H9 (cell line): ENCODE measurements around the gene GPHA2. TPM values are rescaled to one million over a fixed set of nuclear protein-coding genes. Genes with fewer than 3 reads are reported as not detected.

Experiments
- DNase-seq: peaks from one replicate; pipeline ENCODE4 v3.0.0-alpha.2; 2017
- H2AFZ ChIP-seq: one replicate; pipeline ENCODE4 v1.6.1; 2013; ENCODE audit warnings: mild to moderate bottlenecking, low read length, control low read depth, moderate library complexity
- H2AK5ac ChIP-seq: 2 replicates; pipeline ENCODE4 v1.6.1; 2013; ENCODE audit warnings: low read length, control low read depth, mixed read lengths; ENCODE audit not compliant: insufficient read length
- H2BK120ac ChIP-seq: one replicate; pipeline ENCODE4 v1.6.1; 2013; ENCODE audit warnings: low read depth, mild to moderate bottlenecking, low read length, control low read depth, inconsistent platforms; ENCODE audit not compliant: poor library complexity, severe bottlenecking
- H2BK12ac ChIP-seq: 2 replicates; pipeline ENCODE4 v1.6.1; 2013; ENCODE audit warnings: low read length, control low read depth, mixed read lengths, low read depth; ENCODE audit not compliant: insufficient read length
- H2BK15ac ChIP-seq: 2 replicates; pipeline ENCODE4 v1.6.1; 2013; ENCODE audit warnings: low read depth, low read length, control low read depth
- H2BK20ac ChIP-seq: one replicate; pipeline ENCODE4 v1.6.1; 2013; ENCODE audit warnings: low read depth, mild to moderate bottlenecking, low read length, control low read depth, inconsistent platforms; ENCODE audit not compliant: poor library complexity, severe bottlenecking
- H2BK5ac ChIP-seq: 2 replicates; pipeline ENCODE4 v1.6.1; 2013; ENCODE audit warnings: low read length, control low read depth, mixed read lengths; ENCODE audit not compliant: insufficient read length
- H3K14ac ChIP-seq: 2 replicates; pipeline ENCODE4 v1.6.1; 2013; ENCODE audit warnings: low read length, control low read depth; ENCODE audit not compliant: insufficient read depth
- H3K18ac ChIP-seq: 2 replicates; pipeline ENCODE4 v1.6.1; 2013; ENCODE audit warnings: low read depth, mild to moderate bottlenecking, mixed read lengths, low read length, control low read depth; ENCODE audit not compliant: insufficient read length
- H3K23ac ChIP-seq: 2 replicates; pipeline ENCODE4 v1.6.1; 2013; ENCODE audit warnings: low read length, control low read depth, mixed read lengths, low read depth; ENCODE audit not compliant: insufficient read length
- H3K23me2 ChIP-seq: 2 replicates; pipeline ENCODE4 v1.6.1; 2013; ENCODE audit warnings: low read depth, mild to moderate bottlenecking, mixed read lengths, low read length, control low read depth; ENCODE audit not compliant: insufficient read length, poor library complexity, severe bottlenecking
- H3K27ac ChIP-seq: 2 replicates; pipeline ENCODE4 v1.5.1; 2013; ENCODE audit warnings: low read length, control low read depth, mixed read lengths, low read depth; ENCODE audit not compliant: insufficient read length
- H3K27me3 ChIP-seq: 2 replicates; pipeline ENCODE4 v1.6.1; 2013; ENCODE audit warnings: low read length, control low read depth, inconsistent platforms; ENCODE audit not compliant: insufficient read depth
- H3K4ac ChIP-seq: 2 replicates; pipeline ENCODE4 v1.6.1; 2013; ENCODE audit warnings: low read depth, mild to moderate bottlenecking, control low read depth, inconsistent platforms, low read length, moderate library complexity
- H3K4me1 ChIP-seq: 2 replicates; pipeline ENCODE4 v1.6.1; 2013; ENCODE audit warnings: low read length, control low read depth, inconsistent platforms; ENCODE audit not compliant: insufficient read depth
- H3K4me2 ChIP-seq: 2 replicates; pipeline ENCODE4 v1.6.1; 2013; ENCODE audit warnings: low read length, control low read depth, mixed read lengths; ENCODE audit not compliant: insufficient read length, insufficient read depth
- H3K56ac ChIP-seq: 2 replicates; pipeline ENCODE4 v1.6.1; 2013; ENCODE audit warnings: low read depth, mild to moderate bottlenecking, mixed read lengths, low read length, control low read depth; ENCODE audit not compliant: insufficient read length
- H3K79me1 ChIP-seq: 2 replicates; pipeline ENCODE4 v1.6.1; 2013; ENCODE audit warnings: low read depth, mild to moderate bottlenecking, moderate library complexity, low read length, control low read depth, inconsistent platforms; ENCODE audit not compliant: insufficient read depth, poor library complexity, severe bottlenecking
- H3K79me2 ChIP-seq: 2 replicates; pipeline ENCODE4 v1.6.1; 2013; ENCODE audit warnings: low read length, control low read depth, inconsistent platforms; ENCODE audit not compliant: insufficient read depth
- H3K9ac ChIP-seq: 2 replicates; pipeline ENCODE4 v1.6.1; 2013; ENCODE audit warnings: low read length, control low read depth, mixed read lengths; ENCODE audit not compliant: insufficient read length; ENCODE audit errors: extremely low read depth
- H3K9me3 ChIP-seq: one replicate; pipeline ENCODE4 v1.6.1; 2013; ENCODE audit warnings: low read depth, low read length, inconsistent platforms; ENCODE audit not compliant: control insufficient read depth
- H3T11ph ChIP-seq: one replicate; pipeline ENCODE4 v1.6.1; 2013; ENCODE audit warnings: mild to moderate bottlenecking, low read length, control low read depth, inconsistent platforms
- H4K20me1 ChIP-seq: one replicate; pipeline ENCODE4 v1.6.1; 2013; ENCODE audit not compliant: control insufficient read depth, insufficient read length, insufficient read depth
- H4K5ac ChIP-seq: 2 replicates; pipeline ENCODE4 v1.6.1; 2013; ENCODE audit warnings: low read depth, mild to moderate bottlenecking, mixed read lengths, low read length, control low read depth; ENCODE audit not compliant: insufficient read length
- H4K8ac ChIP-seq: replicated peaks from 2 replicates; pipeline ENCODE4 v1.6.1; 2013; ENCODE audit warnings: low read length, control low read depth, mixed read lengths, low read depth; ENCODE audit not compliant: insufficient read length
- H4K91ac ChIP-seq: 2 replicates; pipeline ENCODE4 v1.6.1; 2013; ENCODE audit warnings: low read depth, mild to moderate bottlenecking, moderate library complexity, mixed read lengths, low read length, control low read depth; ENCODE audit not compliant: insufficient read length
- H3K27ac Mint-ChIP-seq, 3 experiments: 2 replicates in 2 of 3; 3 replicates in 1 of 3; pipeline ENCODE4 v1.8.0; 2020 to 2021; ENCODE audit warnings: mixed read lengths in 3 of 3, mild to moderate bottlenecking in 1 of 3, moderate library complexity in 1 of 3
- H3K27me3 Mint-ChIP-seq: 2 replicates; pipeline ENCODE4 v1.8.0; 2021; ENCODE audit warnings: low read depth, mild to moderate bottlenecking, moderate library complexity, mixed read lengths
- H3K36me3 Mint-ChIP-seq, 3 experiments: 2 replicates in 2 of 3; 3 replicates in 1 of 3; pipeline ENCODE4 v1.8.0; 2020 to 2021; ENCODE audit warnings: low read depth in 3 of 3, mixed read lengths in 3 of 3; ENCODE audit not compliant: insufficient read depth in 1 of 3
- H3K4me1 Mint-ChIP-seq, 2 experiments: 2 replicates each; pipeline ENCODE4 v1.8.0; 2020; ENCODE audit warnings: mixed read lengths in 2 of 2
- H3K4me3 Mint-ChIP-seq, 2 experiments: 2 replicates in 1 of 2; 3 replicates in 1 of 2; pipeline ENCODE4 v1.8.0; 2020 to 2021; ENCODE audit warnings: mild to moderate bottlenecking in 2 of 2, mixed read lengths in 2 of 2, moderate library complexity in 1 of 2
- H3K9me3 Mint-ChIP-seq, 2 experiments: 2 replicates in 1 of 2; 3 replicates in 1 of 2; pipeline ENCODE4 v1.8.0; 2020; ENCODE audit warnings: mild to moderate bottlenecking in 2 of 2, mixed read lengths in 2 of 2, moderate library complexity in 1 of 2
- CTCF ChIP-seq: fragments of 200-600 bp; sonication (generic); conservative IDR thresholded peaks from 3 replicates; pipeline ENCODE4 v1.8.0; 2021; ENCODE audit warnings: antibody characterized with exemption, mild to moderate bottlenecking
- WGBS: extraction: QIAGEN DNeasy Blood & Tissue Kit; methylation state at CpG from one replicate; pipeline ENCODE4 v1.1.7; 2013; ENCODE audit warnings: missing lambda C conversion rate, low lambda C conversion rate, mixed read lengths; ENCODE audit not compliant: insufficient read length; ENCODE audit errors: extremely low coverage; 5-methylcytosine and 5-hydroxymethylcytosine counted together
- total RNA-seq: library from RNA; stranded (reverse); gene quantifications from 2 replicates; pipeline ENCODE4 v1.2.1, GENCODE V29; 2021

GPHA2 gene
- total RNA-seq, 1 experiment from 2014 or later = 2.1 TPM

DNA sequence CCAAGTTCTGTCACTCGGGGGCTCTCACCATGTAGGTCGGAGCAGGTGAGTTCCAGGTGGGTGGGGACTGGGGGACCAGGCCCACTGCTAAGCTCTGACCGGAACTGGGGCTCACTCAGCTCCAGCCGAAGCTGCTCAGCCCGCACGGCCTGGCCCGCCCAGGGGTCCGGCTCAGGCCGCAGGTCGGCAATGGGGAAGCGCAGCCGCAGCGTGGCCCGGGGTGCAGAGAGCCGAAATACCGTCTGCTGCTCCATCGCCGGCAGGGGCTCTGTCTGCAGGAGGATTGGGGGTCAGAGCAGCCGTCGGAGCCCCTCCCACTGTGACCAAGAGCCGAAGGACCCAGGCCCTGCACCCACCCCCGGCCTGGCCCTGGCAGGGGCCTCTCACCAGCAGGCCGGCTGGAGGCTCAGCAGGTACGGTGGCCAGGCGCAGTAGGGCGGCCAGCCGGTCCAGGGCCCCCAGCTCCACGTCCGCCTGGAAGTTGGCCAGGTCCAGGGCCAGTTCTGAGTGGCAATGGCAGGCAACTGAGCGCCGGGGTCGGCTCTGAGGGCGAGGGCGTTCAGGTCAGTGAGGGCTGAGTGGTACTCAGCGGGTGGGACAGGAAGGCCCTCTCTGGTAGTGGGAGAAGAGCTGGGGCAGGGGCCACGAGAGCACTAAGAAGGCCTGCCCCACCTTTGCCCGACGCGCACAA, 25.9 kb downstream of the GPHA2 start:
- Histone ChIP-seq H2BK120ac (no peak overlapping the region), H4K91ac (no peak overlapping the region), H2AK5ac (no peak overlapping the region), H2AFZ (no peak overlapping the region), H4K5ac (no peak overlapping the region), H3K4me1 (no peaks in the 10 kb centered on the region), H3K23me2 (no peaks in the 10 kb centered on the region), H3K23ac (no peak overlapping the region), H2BK5ac (no peak overlapping the region), H2BK20ac (no peak overlapping the region), H3K27ac (no peak overlapping the region), H3K9me3 (no peaks in the 10 kb centered on the region), H3T11ph (no peak overlapping the region), H4K8ac (no peak overlapping the region), H2BK15ac (no peak overlapping the region), H3K79me1 (no peaks in the 10 kb centered on the region), H2BK12ac (no peak overlapping the region), H3K14ac (no peak overlapping the region), H3K79me2 (no peaks in the 10 kb centered on the region), H4K20me1 (no peaks in the 10 kb centered on the region), H3K9ac (no peak overlapping the region), H3K4ac (no peak overlapping the region), H3K18ac (no peak overlapping the region), H3K4me2 (no peak overlapping the region), H3K27me3 (no peaks in the 10 kb centered on the region), H3K56ac (no peak overlapping the region)
- no peaks in the 10 kb centered on the region for H3K9me3 Mint-ChIP-seq
- TF ChIP-seq CTCF = no peak
- peaks cover 17 to 53% (median 47%) of the 10 kb centered on the region in 3 experiments; a peak in 6 of 7 replicates for H3K36me3 Mint-ChIP-seq
- H3K4me3 Mint-ChIP-seq = no peak overlapping the region
- H3K4me1 Mint-ChIP-seq = no peaks in the 10 kb centered on the region
- no CpG with 5 or more reads among the region's 39 CpGs for WGBS
- no peak for DNase-seq
- no peak overlapping the region for H3K27ac Mint-ChIP-seq
- H3K27me3 Mint-ChIP-seq = no peaks in the 10 kb centered on the region
